ENCODE measurements around the gene SNX5.

DNA sequence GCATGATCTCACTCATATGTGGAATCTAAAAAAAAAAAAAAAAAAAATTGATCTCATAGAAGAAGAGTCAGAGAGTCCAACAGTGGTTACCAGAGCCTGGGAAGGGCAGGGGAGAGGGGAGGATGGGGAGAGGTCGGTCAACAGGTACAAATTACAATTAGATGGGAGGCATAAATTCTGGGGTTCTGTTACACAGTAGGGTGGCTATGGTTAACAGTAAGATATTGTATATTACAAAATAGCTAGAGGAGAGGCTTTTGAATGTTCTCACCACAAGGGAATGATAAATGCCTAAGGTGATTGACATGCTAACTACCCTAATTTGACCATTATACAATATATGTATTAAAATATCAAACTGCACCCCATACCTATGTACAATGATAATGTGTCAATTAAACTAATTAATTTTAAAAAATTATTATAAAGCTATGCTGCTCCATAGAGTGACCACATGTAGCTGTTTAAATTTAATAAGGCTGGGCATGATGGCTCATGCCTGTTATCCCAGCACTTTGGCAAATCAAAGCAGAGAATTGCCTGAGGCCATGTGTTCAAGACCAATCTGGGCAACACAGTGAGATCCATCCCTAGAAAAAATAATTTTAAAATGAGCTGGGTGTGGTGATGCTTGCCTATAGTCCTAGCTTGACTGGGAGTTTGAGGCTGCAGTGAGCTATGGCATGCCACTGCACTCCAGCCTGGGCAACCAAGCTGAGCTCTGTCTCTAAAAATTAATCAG, 70.9 kb downstream of the SNX5 start:
- TF ChIP-seq, protein P1, sequence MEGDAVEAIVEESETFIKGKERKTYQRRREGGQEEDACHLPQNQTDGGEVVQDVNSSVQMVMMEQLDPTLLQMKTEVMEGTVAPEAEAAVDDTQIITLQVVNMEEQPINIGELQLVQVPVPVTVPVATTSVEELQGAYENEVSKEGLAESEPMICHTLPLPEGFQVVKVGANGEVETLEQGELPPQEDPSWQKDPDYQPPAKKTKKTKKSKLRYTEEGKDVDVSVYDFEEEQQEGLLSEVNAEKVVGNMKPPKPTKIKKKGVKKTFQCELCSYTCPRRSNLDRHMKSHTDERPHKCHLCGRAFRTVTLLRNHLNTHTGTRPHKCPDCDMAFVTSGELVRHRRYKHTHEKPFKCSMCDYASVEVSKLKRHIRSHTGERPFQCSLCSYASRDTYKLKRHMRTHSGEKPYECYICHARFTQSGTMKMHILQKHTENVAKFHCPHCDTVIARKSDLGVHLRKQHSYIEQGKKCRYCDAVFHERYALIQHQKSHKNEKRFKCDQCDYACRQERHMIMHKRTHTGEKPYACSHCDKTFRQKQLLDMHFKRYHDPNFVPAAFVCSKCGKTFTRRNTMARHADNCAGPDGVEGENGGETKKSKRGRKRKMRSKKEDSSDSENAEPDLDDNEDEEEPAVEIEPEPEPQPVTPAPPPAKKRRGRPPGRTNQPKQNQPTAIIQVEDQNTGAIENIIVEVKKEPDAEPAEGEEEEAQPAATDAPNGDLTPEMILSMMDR (IDR thresholded peaks at IDR 0.05), result no peak
- TF ChIP-seq POLR2A (IDR thresholded peaks at IDR 0.05), result no peak

All from Peyer's patch (tissue), 4 donors.